K562 (cell line): ENCODE measurements around the gene MRPL28. TPM values are rescaled to one million over a fixed set of nuclear protein-coding genes. Genes with fewer than 3 reads are reported as not detected.

Source experiments
- AFF1 ChIP-seq, 2 experiments: fragments of 450-650 bp; IDR thresholded peaks; 2 replicates each; pipeline ENCODE4 v1.6.1; 2018; ENCODE audit warnings: mild to moderate bottlenecking in 2 of 2, low read depth in 1 of 2; ENCODE audit not compliant: partially characterized antibody in 2 of 2
- ARID3B ChIP-seq: fragments of 250-450 bp; sonication (Bioruptor Pico); IDR thresholded peaks from 2 replicates; pipeline ENCODE4 v1.4.0; 2020; ENCODE audit warnings: borderline replicate concordance
- ARID4B ChIP-seq: sonication (generic); formaldehyde crosslinking; IDR thresholded peaks from 2 replicates; pipeline ENCODE4 v1.8.0; 2022; ENCODE audit warnings: mild to moderate bottlenecking, missing genetic modification reagents
- CREM ChIP-seq: IDR thresholded peaks from 2 replicates; pipeline ENCODE4 v1.6.1; 2014; ENCODE audit warnings: antibody characterized with exemption, low read depth
- HDAC8 ChIP-seq: fragments of 450-650 bp; IDR thresholded peaks from 2 replicates; pipeline ENCODE4 v1.6.1; 2016; ENCODE audit warnings: mild to moderate bottlenecking, missing genetic modification characterization, moderate library complexity, missing compliant biosample characterization
- L3MBTL2 ChIP-seq: fragments of 450-650 bp; IDR thresholded peaks from 2 replicates; pipeline ENCODE4 v1.6.1; 2016; ENCODE audit warnings: mild to moderate bottlenecking, moderate library complexity
- MCM3 ChIP-seq: fragments of 450-650 bp; IDR thresholded peaks from 2 replicates; pipeline ENCODE4 v1.6.1; 2016
- NBN ChIP-seq: fragments of 450-650 bp; IDR thresholded peaks from 2 replicates; pipeline ENCODE4 v1.6.1; 2016; ENCODE audit warnings: low read depth, mild to moderate bottlenecking
- NEUROD1 ChIP-seq: fragments of 150-350 bp; IDR thresholded peaks from 2 replicates; pipeline ENCODE4 v1.6.1; 2014; ENCODE audit warnings: borderline replicate concordance, low read length, low read depth; ENCODE audit not compliant: partially characterized antibody
- RBM39 ChIP-seq: fragments of 200-400 bp; formaldehyde crosslinking; optimal IDR thresholded peaks from 2 replicates; pipeline ENCODE3; 2018; ENCODE audit warnings: low read depth, low read length
- ZNF224 ChIP-seq: sonication (generic); formaldehyde crosslinking; IDR thresholded peaks from 2 replicates; pipeline ENCODE4 v1.8.0; 2022; ENCODE audit warnings: mild to moderate bottlenecking, missing genetic modification reagents
- ZNF280B ChIP-seq: fragments of 250-450 bp; sonication (Bioruptor Pico); IDR thresholded peaks from 2 replicates; pipeline ENCODE4 v1.5.1; 2021; ENCODE audit warnings: mild to moderate bottlenecking
- ZNF431 ChIP-seq: sonication (generic); formaldehyde crosslinking; IDR thresholded peaks from 2 replicates; pipeline ENCODE4 v1.8.0; 2022; ENCODE audit warnings: mild to moderate bottlenecking, missing genetic modification reagents
- ZZZ3 ChIP-seq: fragments of 450-650 bp; IDR thresholded peaks from 2 replicates; pipeline ENCODE4 v1.6.1; 2016; ENCODE audit warnings: antibody characterized with exemption, mild to moderate bottlenecking, moderate library complexity
- polyA plus RNA-seq, 8 experiments: library from polyadenylated mRNA; depleted of rRNA in 4 of 8; stranded (reverse) in 5 of 8; unstranded in 3 of 8; fragments of >200 nt; fragmentation: Nextera tagmentation in 2 of 8; fragmentation: Illumina TruSeq in 1 of 8; extraction: Ambion mirVana in 2 of 8; extraction: Trizol in 1 of 8; gene quantifications; 2 replicates each; pipeline versions ENCODE4 v1.2.1 to v1.2.3, GENCODE V29; 2011 to 2014; ENCODE audit warnings: inconsistent platforms in 1 of 8, missing spikeins in 1 of 8
- total RNA-seq, 7 experiments: library from RNA; depleted of rRNA in 6 of 7; stranded (reverse); fragments of >200 nt in 6 of 7; fragmentation: Illumina TruSeq in 2 of 7; extraction: Trizol in 2 of 7; gene quantifications; 2 replicates each; pipeline versions ENCODE4 v1.2.1 to v1.2.3, GENCODE V29; 2011 to 2021; ENCODE audit warnings: low replicate concordance in 1 of 7

The MRPL28 gene
- total and polyA plus RNA-seq, 9 of the 15 experiments (the other 6 are each of a cell fraction or from before 2014, with no cell fraction given), result 2.5 to 323 (median 175) TPM

- TF ChIP-seq AFF1 (IDR thresholded peaks at IDR 0.05; ENCODE audit: low read depth in 1 of 2, partially characterized antibody in 2 of 2) (no peak), NBN (peak; percentile 71; the same call in 1 of the 2 replicates), RBM39 (no peak), ARID3B (0 out of 2 replicates have a peak, but pooled peaks have one; percentile 34), ZNF224 (no peak), L3MBTL2 (peak; percentile 78), ZZZ3 (no peak), HDAC8 (tag) (no peak), ZNF431 (CRISPR knock-in tag) (0 out of 2 replicates have a peak, but pooled peaks have one; percentile 8), ZNF280B (CRISPR knock-in tag) (0 out of 2 replicates have a peak, but pooled peaks have one; percentile 56), CREM (peak; percentile 18), NEUROD1 (peak; percentile 20), MCM3 (no peak), ARID4B (CRISPR knock-in tag) (peak; percentile 77)
These were observed 31.4 kb upstream of the MRPL28 start, which contains the start of gene DECR2 (continued) for GRCh38 chr16:401468-402348.
